RWPE2 (cell line): Measurements from ENCODE around the gene DCDC2.

ENCODE experiments used
- ATAC-seq: fragments of 200-7000 bp; cut with Tn5 transposase; 3 replicates; pipeline ENCODE4 v1.9.1; 2021; ENCODE audit warnings: low read depth
- DNase-seq: peaks from one replicate; pipeline ENCODE4 v3.0.0-alpha.2; 2020; ENCODE audit warnings: low spot score
- H3K27ac ChIP-seq: fragments of 450-650 bp; 2 replicates; pipeline ENCODE4 v1.5.1; 2017; ENCODE audit warnings: mild to moderate bottlenecking; ENCODE audit not compliant: poor library complexity, severe bottlenecking
- H3K27me3 ChIP-seq: fragments of 250-450 bp; sonication (Bioruptor Pico); 2 replicates; pipeline ENCODE4 v1.5.1; 2021; ENCODE audit warnings: mild to moderate bottlenecking, moderate library complexity; ENCODE audit not compliant: insufficient read depth, poor library complexity, severe bottlenecking
- H3K36me3 ChIP-seq: fragments of 250-450 bp; sonication (Bioruptor Pico); 2 replicates; pipeline ENCODE4 v1.5.1; 2020; ENCODE audit warnings: low read depth, mild to moderate bottlenecking, moderate library complexity
- H3K4me1 ChIP-seq: fragments of 250-450 bp; sonication (Bioruptor Pico); 2 replicates; pipeline ENCODE4 v1.5.1; 2021; ENCODE audit warnings: mild to moderate bottlenecking, moderate library complexity; ENCODE audit not compliant: insufficient read depth, poor library complexity, severe bottlenecking
- H3K4me3 ChIP-seq: fragments of 250-450 bp; sonication (Bioruptor Pico); 2 replicates; pipeline ENCODE4 v1.5.1; 2021; ENCODE audit warnings: mild to moderate bottlenecking, moderate library complexity; ENCODE audit not compliant: severe bottlenecking
- H3K9me3 ChIP-seq: fragments of 250-450 bp; sonication (Bioruptor Pico); 2 replicates; pipeline ENCODE4 v1.5.1; 2021; ENCODE audit warnings: mild to moderate bottlenecking, moderate library complexity; ENCODE audit not compliant: severe bottlenecking
- TF ChIP-seq, protein P1 (sequence below): fragments of 450-650 bp; IDR thresholded peaks from one replicate; pipeline ENCODE4 v1.5.1; 2017; ENCODE audit warnings: mild to moderate bottlenecking, moderate library complexity; ENCODE audit not compliant: poor library complexity, severe bottlenecking

The DCDC2 gene

DNA sequence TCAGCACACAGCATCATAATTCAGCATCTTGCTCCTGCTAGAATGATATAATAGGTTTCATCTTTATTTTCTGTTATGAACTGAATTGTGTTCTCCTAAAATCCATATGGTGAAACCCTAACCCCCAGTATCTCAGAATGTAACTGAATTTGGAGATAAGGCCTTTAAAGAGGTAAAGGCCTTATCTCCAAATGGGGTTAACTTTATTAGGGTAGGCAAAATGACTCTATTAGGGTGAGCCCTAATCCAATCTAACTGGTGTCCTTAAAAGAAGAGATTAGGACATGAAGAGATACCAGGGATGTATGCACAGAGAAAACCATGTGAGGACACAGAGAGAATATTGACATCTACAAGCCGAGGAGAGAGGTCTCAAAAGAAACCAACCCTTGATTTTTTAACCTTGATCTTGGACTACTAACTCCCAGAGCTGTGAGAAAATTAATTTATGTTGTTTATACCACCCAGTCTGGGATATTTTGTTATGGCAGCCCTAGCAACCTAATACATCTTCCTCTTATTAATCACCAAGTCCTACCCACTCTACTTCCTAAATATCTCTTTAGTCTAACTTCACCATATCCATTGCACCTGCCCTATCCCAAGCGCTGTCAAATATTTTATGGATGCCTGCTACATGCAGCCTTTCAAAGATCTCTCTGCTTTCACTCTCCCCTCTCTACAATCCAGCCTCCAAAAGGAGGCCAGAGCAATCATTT, 36.4 kb upstream of the DCDC2 start:
- TF ChIP-seq, protein P1, sequence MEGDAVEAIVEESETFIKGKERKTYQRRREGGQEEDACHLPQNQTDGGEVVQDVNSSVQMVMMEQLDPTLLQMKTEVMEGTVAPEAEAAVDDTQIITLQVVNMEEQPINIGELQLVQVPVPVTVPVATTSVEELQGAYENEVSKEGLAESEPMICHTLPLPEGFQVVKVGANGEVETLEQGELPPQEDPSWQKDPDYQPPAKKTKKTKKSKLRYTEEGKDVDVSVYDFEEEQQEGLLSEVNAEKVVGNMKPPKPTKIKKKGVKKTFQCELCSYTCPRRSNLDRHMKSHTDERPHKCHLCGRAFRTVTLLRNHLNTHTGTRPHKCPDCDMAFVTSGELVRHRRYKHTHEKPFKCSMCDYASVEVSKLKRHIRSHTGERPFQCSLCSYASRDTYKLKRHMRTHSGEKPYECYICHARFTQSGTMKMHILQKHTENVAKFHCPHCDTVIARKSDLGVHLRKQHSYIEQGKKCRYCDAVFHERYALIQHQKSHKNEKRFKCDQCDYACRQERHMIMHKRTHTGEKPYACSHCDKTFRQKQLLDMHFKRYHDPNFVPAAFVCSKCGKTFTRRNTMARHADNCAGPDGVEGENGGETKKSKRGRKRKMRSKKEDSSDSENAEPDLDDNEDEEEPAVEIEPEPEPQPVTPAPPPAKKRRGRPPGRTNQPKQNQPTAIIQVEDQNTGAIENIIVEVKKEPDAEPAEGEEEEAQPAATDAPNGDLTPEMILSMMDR, result no peak
- H3K4me1 ChIP-seq, result peaks cover 5% of the 10 kb centered on the region
- DNase-seq (no peak), ATAC-seq (no peak)
- H3K27me3 ChIP-seq, result no peaks in the 10 kb centered on the region
- no peaks in the 10 kb centered on the region for H3K9me3 ChIP-seq
- H3K27ac ChIP-seq, result no peak overlapping the region
- H3K4me3 ChIP-seq, result no peak overlapping the region
- H3K36me3 ChIP-seq, result no peaks in the 10 kb centered on the region

DNA sequence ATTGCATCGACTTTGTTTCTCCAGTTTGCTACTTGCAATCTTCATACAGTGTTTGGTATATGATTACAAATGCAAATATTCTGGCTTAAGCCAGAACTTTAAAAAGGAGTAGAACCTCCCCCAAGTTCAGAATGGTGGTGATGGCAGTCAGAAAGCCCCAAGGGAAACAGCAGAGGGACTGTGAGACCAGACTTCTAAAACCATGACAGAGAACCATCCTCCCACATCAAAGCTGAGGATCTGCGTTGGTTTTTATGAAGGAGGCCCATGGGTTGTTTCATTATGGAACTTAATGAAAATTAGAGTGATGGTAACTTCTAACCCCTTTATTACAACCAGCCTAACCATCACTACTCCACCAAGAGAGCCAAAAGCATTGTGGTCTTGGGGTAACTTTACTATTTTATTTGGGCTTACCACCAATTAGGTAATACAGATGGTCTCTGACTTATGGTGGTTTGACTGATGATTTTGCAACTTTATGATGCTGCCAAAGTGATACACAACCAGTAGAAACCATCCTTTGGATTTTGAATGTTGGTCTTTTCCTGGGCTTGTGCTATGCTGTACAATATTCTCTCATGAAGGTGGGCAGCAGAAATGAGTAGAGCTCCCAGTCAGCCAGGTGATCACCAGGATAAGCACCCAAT, 34.0 kb upstream of the DCDC2 start:
- peaks cover 2% of the 10 kb centered on the region for H3K9me3 ChIP-seq
- no peaks in the 10 kb centered on the region for H3K27me3 ChIP-seq
- no peak overlapping the region for H3K4me3 ChIP-seq
- peaks cover 10% of the 10 kb centered on the region for H3K4me1 ChIP-seq
- DNase-seq (no peak), ATAC-seq (no peak)
- no peak overlapping the region for H3K27ac ChIP-seq
- TF ChIP-seq, protein P1, result no peak
- H3K36me3 ChIP-seq, result no peaks in the 10 kb centered on the region

DNA sequence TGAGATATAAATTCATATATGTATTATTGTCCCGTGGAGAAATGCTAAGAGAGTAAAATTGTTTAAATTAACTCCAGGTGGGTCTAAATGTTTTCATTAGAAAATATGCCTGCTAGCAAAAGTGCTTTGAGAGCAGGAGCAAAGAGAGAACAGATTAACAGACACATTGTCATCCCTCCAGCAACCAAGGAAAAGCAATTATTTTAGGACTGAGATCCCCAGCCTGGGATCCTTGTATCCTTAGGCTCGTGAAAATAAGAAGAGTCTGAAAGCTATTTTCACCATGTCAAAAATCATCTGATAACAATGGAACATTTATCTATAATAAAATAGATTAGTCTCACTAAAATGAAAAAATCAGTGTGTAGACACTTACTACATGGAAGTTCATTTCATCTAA, 33.3 kb upstream of the DCDC2 start:
- H3K4me1 ChIP-seq, result peaks cover 10% of the 10 kb centered on the region
- DNase-seq, result no peak
- no peaks in the 10 kb centered on the region for H3K27me3 ChIP-seq
- ATAC-seq, result no peak
- H3K36me3 ChIP-seq, result no peaks in the 10 kb centered on the region
- no peak overlapping the region for H3K27ac ChIP-seq
- H3K9me3 ChIP-seq, result peaks cover 3% of the 10 kb centered on the region
- TF ChIP-seq, protein P1, result no peak
- no peak overlapping the region for H3K4me3 ChIP-seq

DNA sequence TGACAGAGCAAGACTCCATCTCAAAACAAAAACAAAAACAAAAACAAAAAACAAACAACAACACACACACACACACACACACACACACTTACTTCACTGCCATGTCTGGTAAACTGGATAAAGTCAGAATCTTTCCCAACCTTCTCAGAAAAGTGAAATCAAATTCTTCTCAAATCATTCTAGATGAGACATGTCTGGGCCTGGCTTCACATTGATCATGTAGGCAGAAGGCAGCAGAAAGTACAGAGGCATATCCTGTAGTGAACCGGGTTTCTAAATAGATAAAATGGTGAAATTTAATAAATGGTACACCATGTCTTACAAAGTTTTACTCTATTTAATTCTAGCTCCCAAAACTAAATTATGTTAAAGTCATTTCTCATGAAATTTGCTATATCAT, 30.0 kb upstream of the DCDC2 start:
- Histone ChIP-seq H3K36me3 (no peaks in the 10 kb centered on the region), H3K4me3 (no peak overlapping the region)
- peak; percentile 58; the same call in 1 of the 3 replicates for ATAC-seq

More for the DNA sequence above, 30.0 kb upstream of the DCDC2 start:
- H3K4me1 ChIP-seq, result peaks cover 5% of the 10 kb centered on the region
- H3K27ac ChIP-seq, result no peak overlapping the region
- TF ChIP-seq, protein P1, result no peak
- H3K27me3 ChIP-seq, result no peaks in the 10 kb centered on the region
- H3K9me3 ChIP-seq, result peaks cover 3% of the 10 kb centered on the region
- no peak for DNase-seq
